C4-2B (cell line): Measurements from ENCODE around the gene FAM227B.

Experiments used
- H3K27ac ChIP-seq: fragments of 450-650 bp; 2 replicates; pipeline ENCODE4 v1.5.1; 2017
- ZFX ChIP-seq: fragments of 450-650 bp; IDR thresholded peaks from 2 replicates; pipeline ENCODE4 v1.6.1; 2017
- TF ChIP-seq, protein P1 (sequence below): fragments of 450-650 bp; conservative IDR thresholded peaks from 2 replicates; pipeline ENCODE4 v1.5.1; 2017; ENCODE audit warnings: mild to moderate bottlenecking

Gene FAM227B

DNA sequence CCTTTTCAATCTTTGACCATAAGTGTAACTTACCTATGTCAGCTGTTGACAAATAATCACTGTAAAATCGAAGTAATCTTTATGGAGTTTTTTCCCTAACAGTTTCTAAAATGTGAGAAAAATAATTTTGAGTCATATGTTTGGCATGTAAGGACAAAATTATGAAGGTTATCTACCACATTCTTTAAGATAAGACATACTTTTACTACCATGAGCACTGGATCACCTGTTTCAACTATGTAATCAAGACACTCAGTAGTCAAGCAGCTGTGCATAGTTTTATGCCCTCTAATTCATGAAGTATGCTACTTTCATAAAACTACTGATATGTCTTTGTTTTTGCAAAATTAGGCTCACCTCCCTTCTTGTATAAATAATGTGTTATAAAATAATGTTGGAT, 185.4 kb downstream of the FAM227B start:
- TF ChIP-seq, protein P1, sequence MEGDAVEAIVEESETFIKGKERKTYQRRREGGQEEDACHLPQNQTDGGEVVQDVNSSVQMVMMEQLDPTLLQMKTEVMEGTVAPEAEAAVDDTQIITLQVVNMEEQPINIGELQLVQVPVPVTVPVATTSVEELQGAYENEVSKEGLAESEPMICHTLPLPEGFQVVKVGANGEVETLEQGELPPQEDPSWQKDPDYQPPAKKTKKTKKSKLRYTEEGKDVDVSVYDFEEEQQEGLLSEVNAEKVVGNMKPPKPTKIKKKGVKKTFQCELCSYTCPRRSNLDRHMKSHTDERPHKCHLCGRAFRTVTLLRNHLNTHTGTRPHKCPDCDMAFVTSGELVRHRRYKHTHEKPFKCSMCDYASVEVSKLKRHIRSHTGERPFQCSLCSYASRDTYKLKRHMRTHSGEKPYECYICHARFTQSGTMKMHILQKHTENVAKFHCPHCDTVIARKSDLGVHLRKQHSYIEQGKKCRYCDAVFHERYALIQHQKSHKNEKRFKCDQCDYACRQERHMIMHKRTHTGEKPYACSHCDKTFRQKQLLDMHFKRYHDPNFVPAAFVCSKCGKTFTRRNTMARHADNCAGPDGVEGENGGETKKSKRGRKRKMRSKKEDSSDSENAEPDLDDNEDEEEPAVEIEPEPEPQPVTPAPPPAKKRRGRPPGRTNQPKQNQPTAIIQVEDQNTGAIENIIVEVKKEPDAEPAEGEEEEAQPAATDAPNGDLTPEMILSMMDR = no peak
- TF ChIP-seq ZFX = no peak
- no peak overlapping the region for H3K27ac ChIP-seq

DNA sequence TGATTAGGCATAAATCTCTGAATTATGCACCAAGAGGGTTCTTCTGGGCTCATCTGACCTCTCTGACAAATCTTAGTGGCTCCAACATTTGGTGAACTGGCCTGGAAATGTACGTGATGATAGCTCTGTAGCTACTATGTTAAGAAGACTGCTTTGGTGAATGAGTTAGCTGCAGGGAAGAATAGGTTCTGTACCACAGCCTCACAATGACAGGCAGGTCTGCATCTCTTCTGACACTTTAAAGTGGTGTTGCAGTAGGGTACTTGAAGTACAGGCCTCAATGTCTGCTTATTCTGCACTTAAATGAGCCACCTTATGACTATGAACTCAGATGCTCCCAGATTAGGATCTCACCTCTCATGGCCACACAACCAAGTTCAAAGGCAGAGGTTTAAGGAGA, 190.6 kb downstream of the FAM227B start:
- TF ChIP-seq ZFX = no peak
- TF ChIP-seq, protein P1 = no peak

DNA sequence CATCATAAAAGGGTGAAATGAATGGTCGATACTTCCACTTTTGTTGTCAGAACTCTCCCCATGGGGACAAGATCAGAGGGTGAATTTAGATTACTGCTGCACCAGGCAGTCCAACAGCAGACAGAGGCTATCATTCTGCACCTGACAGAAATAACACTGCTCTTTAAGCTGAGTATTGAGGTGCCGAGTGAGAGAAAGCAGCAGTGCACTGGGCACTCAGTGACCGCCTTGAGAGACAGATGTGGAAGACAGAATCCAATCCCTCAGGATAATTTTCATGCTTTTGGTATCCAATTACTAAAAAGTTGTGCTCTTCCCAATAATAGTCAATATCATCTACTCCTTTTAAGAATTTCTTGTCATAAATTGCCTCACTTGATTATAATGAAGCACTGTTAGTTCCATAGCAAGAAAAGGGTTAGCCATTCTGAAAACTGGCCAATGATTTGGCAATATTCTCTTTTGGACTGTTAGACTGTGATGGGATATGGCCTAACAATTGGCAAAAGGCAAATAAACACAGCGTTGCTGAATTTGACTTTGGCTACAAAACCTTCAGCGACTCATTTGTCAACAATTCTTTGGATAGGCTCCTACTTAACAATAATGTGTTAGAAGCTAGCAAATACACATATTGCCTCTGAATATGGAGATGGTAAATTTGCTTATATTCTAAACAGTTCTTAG, 192.1 kb downstream of the FAM227B start:
- H3K27ac ChIP-seq = no peak overlapping the region
- TF ChIP-seq ZFX = no peak
- TF ChIP-seq, protein P1 = no peak

More for the DNA sequence above, 190.6 kb downstream of the FAM227B start:
- no peak overlapping the region for H3K27ac ChIP-seq

DNA sequence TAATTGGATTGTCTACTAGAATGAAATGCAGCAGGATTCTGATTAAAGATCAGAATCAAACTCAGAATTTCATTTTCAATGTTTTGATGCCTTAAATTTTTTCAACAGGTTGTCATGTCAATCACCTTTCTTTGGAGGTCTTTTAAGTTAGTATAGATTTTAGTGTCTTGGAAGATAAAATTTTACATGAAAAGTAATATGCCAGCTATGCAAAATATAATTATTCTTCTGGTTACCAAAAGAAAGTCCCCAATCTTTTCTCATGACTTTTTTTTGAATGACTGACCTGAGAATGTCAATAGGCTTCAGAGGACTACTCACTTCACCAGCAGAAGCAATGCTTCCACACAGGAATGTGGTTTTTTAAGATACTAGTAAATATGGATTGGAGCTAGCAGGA, 193.2 kb downstream of the FAM227B start:
- no peak overlapping the region for H3K27ac ChIP-seq
- TF ChIP-seq, protein P1 = no peak
- TF ChIP-seq ZFX = no peak

DNA sequence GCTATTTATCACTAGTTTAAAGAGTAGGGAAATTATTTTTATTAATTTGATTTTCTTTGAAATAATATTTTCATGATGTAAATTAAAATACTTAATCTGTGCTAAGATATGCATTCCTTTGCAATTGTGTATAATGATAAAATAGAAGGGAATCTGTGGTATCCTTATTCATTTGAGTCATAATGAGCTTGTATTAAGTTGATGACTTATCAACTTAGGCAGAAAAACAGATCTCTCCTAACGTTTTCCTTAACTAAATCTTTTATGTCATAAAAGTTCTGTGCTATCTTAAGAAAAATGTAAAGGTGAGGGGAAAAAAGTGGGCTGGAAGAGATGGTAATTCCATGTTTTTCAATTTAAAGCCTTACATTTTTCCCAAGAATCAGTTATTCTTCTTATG, 195.7 kb downstream of the FAM227B start:
- no peak overlapping the region for H3K27ac ChIP-seq
- TF ChIP-seq, protein P1 = no peak
- no peak for TF ChIP-seq ZFX

DNA sequence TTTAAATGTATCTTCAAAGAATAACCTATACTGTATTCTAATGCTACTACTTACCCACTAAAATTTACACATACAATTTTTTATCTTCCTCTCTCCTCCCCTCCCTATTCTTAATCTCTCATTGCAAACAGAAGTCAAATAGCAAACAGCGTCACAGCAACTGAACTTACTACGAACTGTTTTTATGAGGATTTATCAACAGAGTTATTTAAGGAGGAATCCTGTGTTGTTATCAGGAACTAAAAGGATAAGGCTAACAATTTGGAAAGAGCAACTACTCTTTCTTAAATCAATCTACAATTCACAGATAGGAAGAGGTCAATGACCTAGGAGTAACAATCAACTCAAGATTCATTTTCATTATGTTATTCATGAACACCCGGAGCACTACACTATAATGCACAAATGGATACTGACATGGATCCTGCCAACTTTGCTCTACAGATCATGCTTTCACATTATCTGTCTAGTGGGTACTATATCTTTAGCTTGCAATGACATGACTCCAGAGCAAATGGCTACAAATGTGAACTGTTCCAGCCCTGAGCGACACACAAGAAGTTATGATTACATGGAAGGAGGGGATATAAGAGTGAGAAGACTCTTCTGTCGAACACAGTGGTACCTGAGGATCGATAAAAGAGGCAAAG, 196.6 kb downstream of the FAM227B start:
- no peak overlapping the region for H3K27ac ChIP-seq
- TF ChIP-seq, protein P1 = no peak
- TF ChIP-seq ZFX = no peak

DNA sequence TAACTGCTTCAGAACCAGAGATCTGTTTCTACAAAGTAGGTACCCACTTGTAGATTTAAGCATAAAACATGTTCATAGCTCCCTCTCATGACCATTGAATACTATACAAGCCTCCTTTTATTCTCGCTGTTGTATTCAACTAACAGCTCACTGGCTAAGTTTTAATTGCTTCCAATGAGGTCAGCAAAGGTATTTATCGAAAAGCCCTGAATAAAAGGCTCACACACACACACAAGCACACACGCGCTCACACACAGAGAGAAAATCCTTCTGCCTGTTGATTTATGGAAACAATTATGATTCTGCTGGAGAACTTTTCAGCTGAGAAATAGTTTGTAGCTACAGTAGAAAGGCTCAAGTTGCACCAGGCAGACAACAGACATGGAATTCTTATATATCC, 197.6 kb downstream of the FAM227B start, which contains the start of gene FGF7:
FGF7 (plus strand) TSS at position 222 of the 400 bp plus-strand sequence. CDS start 1,056 bp downstream, outside the sequence.
- TF ChIP-seq, protein P1 = no peak
- no peak for TF ChIP-seq ZFX
- H3K27ac ChIP-seq = no peak within 1 kb of the TSS
